MCF 10A (cell line): ENCODE measurements around the gene KLF15. TPM values are rescaled to one million over a fixed set of nuclear protein-coding genes. Genes with fewer than 3 reads are reported as not detected.
A peak's percentile ranks its signal among the peaks of the same experiment; 100 is the strongest.

Experiments used
- BruUV-seq: library from RNA; stranded (reverse); fragments of 400-500 nt; replicated peaks from 2 replicates; lab custom pipeline; 2021; lab: Mats Ljungman, UMichigan
- CTCF ChIA-PET: fragments of 300-600 bp; sonication (Branson Sonifier 250); formaldehyde crosslinking; extraction: SDS; loops from one replicate; lab custom pipeline; 2021; ENCODE audit warnings: antibody characterized with exemption, inconsistent platforms; lab: Yijun Ruan, JAX
- POLR2A ChIA-PET: fragments of 300-600, 350-650 bp; sonication (Branson Sonifier 250); formaldehyde crosslinking; extraction: SDS; loops from one replicate; lab custom pipeline; 2020; ENCODE audit warnings: antibody characterized with exemption, inconsistent platforms; lab: Yijun Ruan, JAX
- DNase-seq: peaks from one replicate; pipeline ENCODE4 v3.0.0-alpha.2; 2018; ENCODE audit not compliant: unreplicated experiment
- H3K27ac Mint-ChIP-seq: one replicate; pipeline ENCODE4 v1.8.0; 2022; ENCODE audit warnings: mild to moderate bottlenecking, low read depth, mixed read lengths; ENCODE audit not compliant: unreplicated experiment
- H3K27me3 Mint-ChIP-seq: one replicate; pipeline ENCODE4 v1.8.0; 2022; ENCODE audit warnings: mixed read lengths; ENCODE audit not compliant: insufficient read depth, unreplicated experiment
- H3K36me3 Mint-ChIP-seq: one replicate; pipeline ENCODE4 v1.8.0; 2022; ENCODE audit warnings: mild to moderate bottlenecking, moderate library complexity, mixed read lengths; ENCODE audit not compliant: insufficient read depth, unreplicated experiment
- H3K4me1 Mint-ChIP-seq: one replicate; pipeline ENCODE4 v1.8.0; 2022; ENCODE audit warnings: mixed read lengths; ENCODE audit not compliant: insufficient read depth, unreplicated experiment
- H3K4me3 Mint-ChIP-seq: one replicate; pipeline ENCODE4 v1.8.0; 2022; ENCODE audit warnings: mild to moderate bottlenecking, moderate library complexity, mixed read lengths; ENCODE audit not compliant: unreplicated experiment
- H3K9me3 Mint-ChIP-seq: one replicate; pipeline ENCODE4 v1.8.0; 2022; ENCODE audit warnings: mixed read lengths; ENCODE audit not compliant: unreplicated experiment
- intact Hi-C: fragments of 100-400 bp; cut with micrococcal nuclease; formaldehyde crosslinking; loops from 2 replicates; pipeline ENCODE4 v1.14.1; 2022
- total RNA-seq: library from RNA; stranded (reverse); gene quantifications from 2 replicates; pipeline ENCODE4 v1.2.3, GENCODE V29; 2022
- TF ChIP-seq, protein P1 (sequence below): fragments of 200-600 bp; IDR thresholded peaks from one replicate; pipeline ENCODE4 v1.8.0; 2022; ENCODE audit warnings: antibody characterized with exemption, mild to moderate bottlenecking; ENCODE audit not compliant: unreplicated experiment

The KLF15 gene
- total RNA-seq, 1 experiment from 2014 or later, result 8.3 TPM

GRCh38 chr3:126390201-126390600 is 33.0 kb upstream of the KLF15 start:
- POLR2A ChIA-PET, result interaction anchor here (1.1 kb wide), 1 partner anchor 120 kb away, joined by 4 read pairs; no protein-coding TSS in a partner anchor
- TF ChIP-seq, protein P1, sequence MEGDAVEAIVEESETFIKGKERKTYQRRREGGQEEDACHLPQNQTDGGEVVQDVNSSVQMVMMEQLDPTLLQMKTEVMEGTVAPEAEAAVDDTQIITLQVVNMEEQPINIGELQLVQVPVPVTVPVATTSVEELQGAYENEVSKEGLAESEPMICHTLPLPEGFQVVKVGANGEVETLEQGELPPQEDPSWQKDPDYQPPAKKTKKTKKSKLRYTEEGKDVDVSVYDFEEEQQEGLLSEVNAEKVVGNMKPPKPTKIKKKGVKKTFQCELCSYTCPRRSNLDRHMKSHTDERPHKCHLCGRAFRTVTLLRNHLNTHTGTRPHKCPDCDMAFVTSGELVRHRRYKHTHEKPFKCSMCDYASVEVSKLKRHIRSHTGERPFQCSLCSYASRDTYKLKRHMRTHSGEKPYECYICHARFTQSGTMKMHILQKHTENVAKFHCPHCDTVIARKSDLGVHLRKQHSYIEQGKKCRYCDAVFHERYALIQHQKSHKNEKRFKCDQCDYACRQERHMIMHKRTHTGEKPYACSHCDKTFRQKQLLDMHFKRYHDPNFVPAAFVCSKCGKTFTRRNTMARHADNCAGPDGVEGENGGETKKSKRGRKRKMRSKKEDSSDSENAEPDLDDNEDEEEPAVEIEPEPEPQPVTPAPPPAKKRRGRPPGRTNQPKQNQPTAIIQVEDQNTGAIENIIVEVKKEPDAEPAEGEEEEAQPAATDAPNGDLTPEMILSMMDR, result no peak
- no TSS peak for BruUV-seq
- Mint-ChIP-seq H3K27ac (peak overlapping the region; percentile 71), H3K27me3 (peaks cover 7% of the 10 kb centered on the region), H3K4me1 (peaks cover 7% of the 10 kb centered on the region), H3K4me3 (no peak overlapping the region), H3K9me3 (no peaks in the 10 kb centered on the region), H3K36me3 (no peaks in the 10 kb centered on the region)
- CTCF ChIA-PET, result interaction anchor here (0.6 to 6.8 kb wide), 14 partner anchors 20 to 468 kb away, joined by 3 to 88 read pairs (median 3); no protein-coding TSS in a partner anchor
- intact Hi-C loops, result no loop called here
- DNase-seq, result no peak

DNA sequence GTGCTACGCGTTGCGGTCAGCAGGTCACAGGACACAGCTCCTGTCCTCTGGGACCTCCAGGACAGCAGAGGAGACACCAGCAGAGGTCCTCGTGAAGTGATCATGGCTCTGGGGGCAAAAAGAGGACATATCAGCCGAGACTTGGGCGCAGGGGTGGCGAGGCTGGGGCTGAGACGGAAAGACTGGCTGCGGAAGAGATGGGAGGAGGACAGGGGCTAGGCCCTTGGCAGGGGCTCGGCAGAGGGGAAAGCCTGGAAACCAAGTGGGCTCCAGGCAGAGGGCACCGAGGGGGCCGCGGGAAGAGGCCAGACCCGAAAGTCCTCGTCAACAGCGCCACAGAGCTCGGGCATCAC is 32.6 kb upstream of the KLF15 start:
- no peaks in the 10 kb centered on the region for H3K36me3 Mint-ChIP-seq
- peaks cover 7% of the 10 kb centered on the region for H3K4me1 Mint-ChIP-seq
- intact Hi-C loops, result loop anchor here (1.0 to 10.0 kb wide), 4 partner anchors 143 to 465 kb away; no protein-coding TSS in a partner anchor
- ChIA-PET POLR2A (interaction anchor here (1.1 kb wide), 1 partner anchor 120 kb away, joined by 4 read pairs; no protein-coding TSS in a partner anchor), CTCF (interaction anchor here (0.6 to 6.8 kb wide), 15 partner anchors 21 to 459 kb away, joined by 3 to 88 read pairs (median 3); no protein-coding TSS in a partner anchor)
- no TSS peak for BruUV-seq
- DNase-seq, result no peak
- peak overlapping the region; percentile 64 for H3K4me3 Mint-ChIP-seq
- no peaks in the 10 kb centered on the region for H3K9me3 Mint-ChIP-seq
- peak overlapping the region; percentile 71 for H3K27ac Mint-ChIP-seq
- peaks cover 7% of the 10 kb centered on the region for H3K27me3 Mint-ChIP-seq
- TF ChIP-seq, protein P1, result no peak

DNA sequence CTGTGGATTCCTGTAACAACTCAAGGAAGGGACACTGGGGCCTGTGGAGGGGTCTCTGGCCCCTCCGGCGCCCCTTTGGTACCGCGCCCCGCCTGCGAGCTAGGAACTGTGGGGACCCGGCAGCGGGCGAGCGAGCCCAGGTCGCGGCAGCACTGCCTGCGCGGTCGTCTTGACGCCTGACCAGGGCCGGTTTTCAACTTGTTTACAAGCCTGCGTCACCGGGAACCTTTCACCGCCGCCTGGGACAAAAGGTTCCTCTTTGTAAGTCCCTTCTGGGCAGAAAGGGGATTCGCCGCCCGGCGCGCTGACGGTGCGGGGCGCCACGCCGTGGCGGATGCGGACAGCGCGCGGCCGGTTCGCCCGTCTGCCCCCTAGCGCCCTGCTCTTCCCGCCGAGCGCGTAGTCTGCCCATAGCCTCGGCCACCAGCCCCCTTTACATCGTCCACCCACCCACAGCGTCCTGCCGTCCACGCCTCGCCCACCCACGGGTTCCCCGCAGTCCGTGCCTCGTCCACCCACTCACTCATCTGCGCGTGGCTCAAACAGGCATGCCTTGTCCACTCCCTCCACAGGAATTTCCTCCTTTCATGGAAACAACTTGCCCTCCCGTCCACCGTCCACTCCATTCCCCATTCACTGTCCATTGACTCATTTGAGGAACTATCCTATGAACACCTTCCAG is 32.0 kb upstream of the KLF15 start:
- DNase-seq, result peak; percentile 82
- Mint-ChIP-seq H3K27ac (peak overlapping the region; percentile 71), H3K4me3 (peak overlapping the region; percentile 64), H3K36me3 (no peaks in the 10 kb centered on the region), H3K9me3 (no peaks in the 10 kb centered on the region), H3K4me1 (peaks cover 7% of the 10 kb centered on the region), H3K27me3 (peaks cover 7% of the 10 kb centered on the region)
- CTCF ChIA-PET, result interaction anchor here (0.5 to 6.8 kb wide), 27 partner anchors 9 to 1115 kb away, joined by 3 to 88 read pairs (median 3); no protein-coding TSS in a partner anchor
- POLR2A ChIA-PET, result interaction anchor here (0.7 to 1.2 kb wide), 3 partner anchors 9 to 196 kb away, joined by 3 to 4 read pairs (median 3); no protein-coding TSS in a partner anchor
- BruUV-seq, result no TSS peak
- intact Hi-C loops, result loop anchor here (1.0 to 10.0 kb wide), 4 partner anchors 143 to 464 kb away; no protein-coding TSS in a partner anchor
- TF ChIP-seq, protein P1, result peak; percentile 98

GRCh38 chr3:126381966-126382365 is 24.8 kb upstream of the KLF15 start:
- no peaks in the 10 kb centered on the region for H3K36me3 Mint-ChIP-seq
- no peak for DNase-seq
- H3K4me3 Mint-ChIP-seq, result no peak overlapping the region
- BruUV-seq, result no TSS peak
- H3K4me1 Mint-ChIP-seq, result no peaks in the 10 kb centered on the region
- no peaks in the 10 kb centered on the region for H3K9me3 Mint-ChIP-seq
- intact Hi-C loops, result loop anchor here (10.0 kb wide), 1 partner anchor 457 kb away; no protein-coding TSS in a partner anchor
- ChIA-PET CTCF (interaction anchor here (0.6 to 1.7 kb wide), 3 partner anchors 12 to 247 kb away, joined by 3 to 5 read pairs (median 3); no protein-coding TSS in a partner anchor), POLR2A (no interaction called here)
- H3K27ac Mint-ChIP-seq, result no peak overlapping the region
- TF ChIP-seq, protein P1, result no peak
- H3K27me3 Mint-ChIP-seq, result no peaks in the 10 kb centered on the region
